Caki2 (cell line): ENCODE data around the gene INPP1. TPM values are rescaled to one million over a fixed set of nuclear protein-coding genes. Genes with fewer than 3 reads are reported as not detected.
A peak's percentile ranks its signal among the peaks of the same experiment; 100 is the strongest.
"Not testable (repeated sequence)": the region's sequence is repeated elsewhere in the genome, so short reads cannot be mapped to it uniquely, and the experiment has no call there.

Source experiments
- DNase-seq: peaks from one replicate; pipeline ENCODE4 v3.0.0-alpha.2; 2015; ENCODE audit warnings: low read depth
- in situ Hi-C: cut with HindIII; loops from 2 replicates; pipeline ENCODE4 v1.10.0; 2016; ENCODE audit warnings: low sequenced_read_pairs, low pct_unique_long_range_greater_than_20kb, mixed read lengths
- total RNA-seq: library from RNA; depleted of rRNA; stranded (reverse); fragments of >200 nt; shearing (Covaris generic); gene quantifications from 2 replicates; pipeline ENCODE4 v1.2.3, GENCODE V29; 2014; ENCODE audit warnings: low replicate concordance

INPP1 gene
- total RNA-seq, 1 experiment from 2014 or later = 8.3 TPM

DNA sequence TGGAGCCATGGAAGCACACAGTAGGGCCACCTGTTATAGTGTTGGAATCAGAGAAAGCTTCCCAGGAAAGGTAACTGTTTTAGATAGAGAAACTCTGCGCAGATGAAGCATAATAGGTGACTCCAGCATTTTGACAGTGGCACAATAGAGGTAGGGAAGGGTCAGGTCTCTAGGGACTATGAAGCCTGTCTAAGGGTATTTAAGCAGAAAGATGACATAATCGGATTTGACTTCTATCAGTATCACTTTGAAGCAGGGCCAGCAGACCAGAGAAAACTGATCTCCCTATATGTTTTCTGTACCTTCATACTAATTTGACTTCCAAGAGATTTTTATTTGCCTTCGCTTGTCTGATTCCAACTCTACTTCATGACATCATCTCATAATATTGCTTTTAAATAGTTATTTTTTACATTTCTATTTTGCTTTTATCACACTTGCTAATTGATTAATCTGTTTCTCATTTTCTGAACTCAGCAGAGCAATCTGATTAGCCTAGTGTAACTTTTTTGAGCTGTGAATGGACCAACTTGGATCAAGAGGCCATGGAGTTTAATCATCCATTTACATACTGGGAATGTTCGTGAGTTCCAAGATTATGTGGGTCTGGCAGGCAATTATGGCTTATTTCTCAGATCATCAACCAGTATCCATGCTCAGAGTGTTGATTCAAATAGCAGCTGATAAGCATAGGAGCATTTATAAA, 15.4 kb upstream of the INPP1 start:
- no peak for DNase-seq
- in situ Hi-C loops = no loop called here

DNA sequence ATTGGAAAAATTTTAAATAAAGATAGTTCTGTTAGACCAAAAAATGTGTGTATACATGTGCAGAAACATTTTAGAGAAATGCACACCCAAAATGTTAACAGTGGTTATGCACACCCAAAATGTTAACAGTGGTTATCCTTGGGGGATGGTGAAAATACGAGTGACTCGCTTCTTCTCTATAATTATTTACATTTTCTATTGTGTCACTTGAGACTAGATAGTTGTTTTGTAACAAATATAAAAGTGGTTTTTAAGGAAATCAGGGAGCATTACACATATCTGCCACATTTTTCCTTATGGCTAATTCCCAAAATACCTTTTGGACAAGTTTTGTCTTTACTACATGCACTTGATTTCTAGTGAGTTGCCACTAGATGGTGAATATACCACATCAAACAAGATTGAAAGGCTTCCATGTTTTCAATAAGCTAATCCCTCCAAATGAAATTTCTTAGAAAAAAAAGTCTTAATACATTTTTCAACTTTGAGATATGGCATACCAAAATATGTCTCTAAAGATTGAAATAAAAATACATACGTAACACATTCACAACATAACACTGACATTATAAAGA, 14.7 kb upstream of the INPP1 start:
- in situ Hi-C loops = no loop called here
- no peak for DNase-seq

GRCh38 chr2:190333395-190333794, 10.0 kb upstream of the INPP1 start:
- no peak for DNase-seq
- in situ Hi-C loops = no loop called here

DNA sequence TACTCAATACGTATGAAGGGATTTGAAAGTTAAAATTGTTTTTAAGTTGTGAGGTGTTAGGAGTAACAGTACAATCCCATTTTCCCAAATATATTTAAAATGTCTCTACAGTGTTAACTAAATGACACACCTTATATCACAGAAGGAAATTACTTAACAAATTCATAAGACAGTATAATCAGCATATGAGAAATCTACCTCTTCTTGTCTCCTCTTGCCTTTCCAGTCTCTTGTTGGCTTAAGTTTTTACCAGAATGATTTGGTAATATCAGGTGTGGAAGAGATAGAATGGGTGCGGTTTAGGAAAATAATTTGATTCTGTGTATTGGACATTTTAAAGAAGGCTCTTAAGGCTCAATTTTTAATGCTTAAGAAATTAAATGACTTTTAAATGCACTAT, 9.5 kb upstream of the INPP1 start:
- no peak for DNase-seq
- in situ Hi-C loops = no loop called here

DNA sequence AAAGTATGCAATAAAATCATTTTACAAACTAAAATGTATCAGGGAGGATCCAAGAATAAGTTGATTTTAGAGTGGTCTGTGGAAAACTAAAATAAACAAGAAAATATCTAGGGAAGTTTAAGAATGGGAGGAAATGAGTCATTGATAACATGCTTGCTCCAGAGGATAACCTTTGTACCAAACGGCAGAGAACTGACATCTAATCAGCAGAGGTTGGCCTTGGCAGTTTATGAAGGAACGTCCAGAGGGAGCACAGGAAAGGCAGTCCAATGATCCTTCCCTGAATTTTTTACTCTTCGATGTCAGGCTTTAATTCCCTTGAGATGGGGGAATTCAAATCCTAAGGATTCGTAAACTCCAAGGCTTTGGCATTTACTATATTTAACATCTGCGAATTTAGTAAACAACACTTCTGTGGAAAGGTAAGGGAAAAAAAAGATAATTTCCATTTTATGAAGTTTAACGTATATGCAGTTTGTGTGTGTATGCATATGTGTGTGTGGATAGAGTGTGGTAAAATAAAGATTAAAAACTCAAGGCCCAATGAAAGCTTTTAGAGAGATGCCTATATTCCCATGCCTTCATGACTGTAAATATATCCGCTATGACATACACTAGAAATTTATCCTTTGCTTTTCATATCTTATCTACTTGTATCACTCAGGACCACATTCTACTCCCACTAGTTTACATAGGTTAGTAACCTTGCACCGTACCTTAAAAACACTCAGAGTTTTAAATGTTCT, 8.7 kb upstream of the INPP1 start:
- in situ Hi-C loops = no loop called here
- no peak for DNase-seq

- no peak for DNase-seq
Observed at GRCh38 chr2:190335225-190335559, 8.2 kb upstream of the INPP1 start.

GRCh38 chr2:190335584-190335983, 7.8 kb upstream of the INPP1 start:
- DNase-seq, in situ Hi-C loops: not testable (repeated sequence)

More at GRCh38 chr2:190335225-190335559, 8.2 kb upstream of the INPP1 start:
- in situ Hi-C loops = no loop called here

DNA sequence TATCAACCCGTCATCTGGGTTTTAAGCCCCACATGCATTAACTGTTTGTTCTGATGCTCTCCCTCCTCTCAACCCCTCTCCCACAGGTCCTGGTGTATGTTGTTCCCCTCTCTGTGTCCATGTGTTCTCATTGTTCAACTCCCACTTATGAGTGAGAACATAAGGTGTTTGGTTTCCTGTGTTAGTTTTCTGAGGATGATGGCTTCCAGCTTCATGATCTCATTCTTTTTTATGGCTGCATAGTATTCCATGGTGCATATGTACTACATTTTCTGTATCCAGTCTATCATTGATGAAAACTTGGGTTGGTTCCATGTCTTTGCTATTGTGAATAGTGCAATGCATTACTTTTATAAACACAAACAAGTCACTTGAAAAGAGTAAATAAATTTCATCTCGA, 7.0 kb upstream of the INPP1 start:
- in situ Hi-C loops = no loop called here

GRCh38 chr2:190338453-190338852, 4.9 kb upstream of the INPP1 start:
- in situ Hi-C loops = no loop called here
- no peak for DNase-seq

More for the DNA sequence above, 7.0 kb upstream of the INPP1 start:
- no peak for DNase-seq

GRCh38 chr2:190339394-190339793, 4.0 kb upstream of the INPP1 start:
- in situ Hi-C loops = no loop called here
- no peak for DNase-seq

DNA sequence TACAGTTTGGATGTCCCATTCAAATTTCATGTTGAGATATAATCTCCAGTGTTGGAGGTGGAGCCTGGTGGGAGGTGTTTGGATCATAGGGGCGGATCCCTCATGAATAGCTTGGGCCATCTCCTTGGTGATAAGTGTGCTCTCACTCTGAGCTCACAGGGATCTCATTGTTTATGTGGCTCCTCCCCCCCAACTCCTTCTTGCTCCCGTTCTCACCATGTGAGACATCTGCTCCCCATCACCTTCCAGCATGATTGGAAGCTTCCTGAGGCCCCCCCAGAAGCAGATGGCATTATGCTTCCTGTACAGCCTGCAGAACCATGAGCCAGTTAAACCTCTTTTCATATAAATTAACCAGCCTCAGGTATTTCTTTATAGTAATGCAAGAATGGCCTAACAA, 3.0 kb upstream of the INPP1 start:
- in situ Hi-C loops = no loop called here
- peak; percentile 21 for DNase-seq

GRCh38 chr2:190342611-190343010, 778 bp upstream of the INPP1 start:
- no peak for DNase-seq
- in situ Hi-C loops = no loop called here

DNA sequence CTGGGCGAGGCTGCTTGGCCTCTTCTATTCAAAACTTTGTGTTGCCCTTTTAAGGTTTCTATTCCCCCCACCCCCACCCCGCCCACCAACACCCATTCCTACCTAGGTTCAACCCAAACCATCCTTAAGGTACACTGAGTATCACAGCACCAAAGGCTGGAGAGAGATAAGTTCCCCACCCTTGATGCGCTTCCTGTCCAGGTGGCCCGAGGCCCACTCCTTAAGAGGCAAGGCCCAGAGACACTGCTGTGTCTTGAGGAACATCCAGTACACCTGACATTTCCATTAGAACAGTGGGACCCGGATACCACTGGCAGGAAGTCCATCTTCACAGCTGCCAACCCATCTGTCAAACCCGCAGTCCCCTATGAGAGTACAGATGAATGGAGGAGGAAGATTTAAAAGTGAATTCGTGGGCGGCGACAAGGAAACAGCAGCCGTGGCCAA, 277 bp upstream of the INPP1 start:
- DNase-seq = no peak

DNA sequence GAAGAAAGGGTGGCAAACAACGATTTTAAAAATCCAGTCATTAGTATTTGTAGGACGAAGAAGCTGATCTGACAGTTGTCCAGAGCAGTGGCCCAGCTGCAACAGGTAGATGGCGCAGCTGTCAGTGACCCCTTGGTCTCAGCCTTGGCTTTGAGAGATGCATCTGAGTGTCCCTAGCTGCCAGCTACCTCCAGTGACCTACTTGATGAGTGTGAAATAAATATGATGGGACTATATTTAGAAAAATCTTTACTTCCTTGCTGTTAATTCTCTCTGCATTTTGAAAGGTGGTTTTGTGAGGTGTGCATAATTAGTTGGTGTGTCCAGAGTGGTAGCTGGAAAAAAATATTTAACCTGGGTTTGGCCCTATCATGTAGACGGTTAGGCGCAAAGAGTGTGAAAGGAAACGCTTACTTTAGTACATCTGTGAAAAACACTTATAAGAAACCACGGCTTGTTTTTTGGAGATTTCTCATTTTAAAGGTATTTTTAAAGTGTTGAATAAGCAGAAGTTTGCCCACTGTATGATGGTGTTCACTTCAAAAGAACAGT, 963 bp downstream of the INPP1 start:
- in situ Hi-C loops = no loop called here
- peak; percentile 67 for DNase-seq

More for the DNA sequence above, 277 bp upstream of the INPP1 start:
- in situ Hi-C loops = no loop called here

- in situ Hi-C loops = no loop called here
Observed at GRCh38 chr2:190350371-190350770, 7.0 kb downstream of the INPP1 start.

DNA sequence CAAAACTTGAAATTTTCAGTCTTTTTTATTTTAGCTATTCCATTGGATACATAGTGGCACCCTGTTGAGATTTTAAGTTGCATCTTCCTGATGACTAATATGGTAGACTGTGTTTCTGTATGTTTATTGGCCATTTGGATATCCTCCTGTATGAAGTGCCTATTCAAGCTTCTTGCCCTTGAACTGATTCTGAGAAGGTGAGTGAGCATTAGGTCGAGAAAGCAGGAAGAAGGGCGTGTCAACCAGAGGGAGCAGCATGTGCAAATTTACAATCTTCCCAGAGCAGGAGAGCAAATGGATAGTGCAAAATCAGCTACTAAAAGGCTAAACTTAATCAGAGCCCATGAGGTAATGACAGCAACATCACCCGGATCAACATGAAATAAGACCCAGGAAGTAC, 8.6 kb downstream of the INPP1 start:
- DNase-seq = no peak
- in situ Hi-C loops = no loop called here

More at GRCh38 chr2:190350371-190350770, 7.0 kb downstream of the INPP1 start:
- DNase-seq = no peak

- in situ Hi-C loops = no loop called here
- DNase-seq = no peak
Observed at GRCh38 chr2:190352668-190353536, 9.5 kb downstream of the INPP1 start.

GRCh38 chr2:190353537-190353899, 10.1 kb downstream of the INPP1 start:
- DNase-seq = no peak
- in situ Hi-C loops = no loop called here
